ENCODE data around the gene HOXB9.

The HOXB9 gene

DNA sequence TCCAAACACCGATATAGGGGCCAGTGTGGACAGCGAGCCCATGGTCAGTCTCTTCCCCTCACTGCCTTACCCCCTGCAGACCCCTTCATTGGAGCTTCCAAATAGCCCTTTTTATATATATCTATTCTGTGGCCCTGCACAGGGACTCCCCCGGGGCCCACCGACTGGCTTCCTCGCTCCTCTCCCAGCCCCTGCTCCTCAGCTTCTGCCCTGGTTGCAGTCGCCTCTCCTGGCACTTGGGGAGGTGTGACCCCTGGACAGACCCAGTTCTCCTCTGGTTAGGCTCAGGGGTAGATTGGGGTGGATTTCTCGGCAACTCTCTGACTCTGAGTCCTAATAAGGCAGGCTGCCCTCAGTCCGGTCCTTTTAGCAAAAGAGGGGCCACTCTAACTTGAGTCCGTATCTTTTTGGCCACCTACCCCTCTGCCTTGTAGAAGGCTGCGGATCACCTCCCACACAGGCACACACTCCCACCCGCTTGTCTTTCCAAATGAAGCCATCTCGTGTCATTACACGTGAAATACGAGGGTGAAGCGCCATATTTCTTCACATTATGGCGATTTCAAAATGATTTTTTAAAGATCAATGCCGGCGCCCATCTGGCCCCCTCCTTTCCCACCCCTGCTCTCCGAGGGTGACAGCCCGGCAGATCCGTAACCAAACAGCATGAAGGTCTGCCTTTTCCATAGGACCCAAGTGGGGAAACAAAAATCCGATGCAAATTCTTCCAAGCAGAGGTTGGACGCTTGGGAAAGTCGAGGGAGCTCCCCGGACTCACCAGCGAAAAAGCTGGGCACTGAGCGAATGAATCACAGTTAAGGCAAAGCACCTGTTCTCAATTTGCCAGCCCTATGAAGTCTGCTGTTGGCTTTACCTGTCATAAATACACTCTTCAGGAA is 1.7 kb upstream of the HOXB9 start:
- no peaks in the 10 kb centered on the region for H3K36me3 ChIP-seq (ENCODE audit: insufficient read depth, low read length)
- H3K4me3 ChIP-seq (ENCODE audit: low read length): no peak overlapping the region
- no peaks in the 10 kb centered on the region for H3K9me3 ChIP-seq (replicated peaks; ENCODE audit: low read length)
- peaks cover 99% of the 10 kb centered on the region for H3K27me3 ChIP-seq (ENCODE audit: control insufficient read depth, insufficient read depth, low read length)
- peaks cover 16% of the 10 kb centered on the region for H3K4me1 ChIP-seq (ENCODE audit: control insufficient read depth, insufficient read depth, low read length)
- no peak overlapping the region for H3K9ac ChIP-seq (ENCODE audit: low read depth, low read length)
- no peak overlapping the region for H3K4me2 ChIP-seq (ENCODE audit: low read length)

- no peak overlapping the region for H3K4me3 ChIP-seq (ENCODE audit: low read length)
- peaks cover 99% of the 10 kb centered on the region for H3K27me3 ChIP-seq (ENCODE audit: control insufficient read depth, insufficient read depth, low read length)
- no peaks in the 10 kb centered on the region for H3K36me3 ChIP-seq (ENCODE audit: insufficient read depth, low read length)
- H3K9me3 ChIP-seq (replicated peaks; ENCODE audit: low read length): no peaks in the 10 kb centered on the region
- H3K9ac ChIP-seq (ENCODE audit: low read depth, low read length): no peak overlapping the region
- no peak overlapping the region for H3K4me2 ChIP-seq (ENCODE audit: low read length)
- H3K4me1 ChIP-seq (ENCODE audit: control insufficient read depth, insufficient read depth, low read length): peaks cover 16% of the 10 kb centered on the region
Observed at GRCh38 chr17:48627118-48627597, 1.0 kb upstream of the HOXB9 start.

GRCh38 chr17:48625495-48626244 is 488 bp downstream of the HOXB9 start:
- peak overlapping the region; percentile 86 for H3K4me2 ChIP-seq (ENCODE audit: low read length)
- H3K27me3 ChIP-seq (ENCODE audit: control insufficient read depth, insufficient read depth, low read length): peaks cover 98% of the 10 kb centered on the region
- H3K4me3 ChIP-seq (ENCODE audit: low read length): peak overlapping the region; percentile 67
- H3K9me3 ChIP-seq (replicated peaks; ENCODE audit: low read length): no peaks in the 10 kb centered on the region
- no peaks in the 10 kb centered on the region for H3K36me3 ChIP-seq (ENCODE audit: insufficient read depth, low read length)
- H3K4me1 ChIP-seq (ENCODE audit: control insufficient read depth, insufficient read depth, low read length): peaks cover 16% of the 10 kb centered on the region
- H3K9ac ChIP-seq (ENCODE audit: low read depth, low read length): peak overlapping the region; percentile 6

- Histone ChIP-seq H3K9ac (ENCODE audit: low read depth, low read length) (no peak overlapping the region), H3K4me2 (ENCODE audit: low read length) (peak overlapping the region; percentile 86), H3K36me3 (ENCODE audit: insufficient read depth, low read length) (no peaks in the 10 kb centered on the region), H3K4me1 (ENCODE audit: control insufficient read depth, insufficient read depth, low read length) (peaks cover 16% of the 10 kb centered on the region), H3K27me3 (ENCODE audit: control insufficient read depth, insufficient read depth, low read length) (peaks cover 98% of the 10 kb centered on the region), H3K4me3 (ENCODE audit: low read length) (peak overlapping the region; percentile 67), H3K9me3 (replicated peaks; ENCODE audit: low read length) (no peaks in the 10 kb centered on the region)
Observed at GRCh38 chr17:48624544-48625494, 1.3 kb downstream of the HOXB9 start.

- no peaks in the 10 kb centered on the region for H3K36me3 ChIP-seq (ENCODE audit: insufficient read depth, low read length)
- H3K9ac ChIP-seq (ENCODE audit: low read depth, low read length): no peak overlapping the region
- peaks cover 98% of the 10 kb centered on the region for H3K27me3 ChIP-seq (ENCODE audit: control insufficient read depth, insufficient read depth, low read length)
- H3K4me3 ChIP-seq (ENCODE audit: low read length): no peak overlapping the region
- no peak overlapping the region for H3K4me2 ChIP-seq (ENCODE audit: low read length)
- peaks cover 17% of the 10 kb centered on the region for H3K4me1 ChIP-seq (ENCODE audit: control insufficient read depth, insufficient read depth, low read length)
- H3K9me3 ChIP-seq (replicated peaks; ENCODE audit: low read length): no peaks in the 10 kb centered on the region
Observed at GRCh38 chr17:48624118-48624517, 2.0 kb downstream of the HOXB9 start.

- Histone ChIP-seq H3K4me1 (ENCODE audit: control insufficient read depth, insufficient read depth, low read length) (peaks cover 21% of the 10 kb centered on the region), H3K36me3 (ENCODE audit: insufficient read depth, low read length) (no peaks in the 10 kb centered on the region), H3K4me3 (ENCODE audit: low read length) (no peak overlapping the region), H3K9ac (ENCODE audit: low read depth, low read length) (no peak overlapping the region), H3K9me3 (replicated peaks; ENCODE audit: low read length) (no peaks in the 10 kb centered on the region), H3K4me2 (ENCODE audit: low read length) (no peak overlapping the region), H3K27me3 (ENCODE audit: control insufficient read depth, insufficient read depth, low read length) (peaks cover 98% of the 10 kb centered on the region)
Observed at GRCh38 chr17:48623583-48623982, 2.6 kb downstream of the HOXB9 start.

DNA sequence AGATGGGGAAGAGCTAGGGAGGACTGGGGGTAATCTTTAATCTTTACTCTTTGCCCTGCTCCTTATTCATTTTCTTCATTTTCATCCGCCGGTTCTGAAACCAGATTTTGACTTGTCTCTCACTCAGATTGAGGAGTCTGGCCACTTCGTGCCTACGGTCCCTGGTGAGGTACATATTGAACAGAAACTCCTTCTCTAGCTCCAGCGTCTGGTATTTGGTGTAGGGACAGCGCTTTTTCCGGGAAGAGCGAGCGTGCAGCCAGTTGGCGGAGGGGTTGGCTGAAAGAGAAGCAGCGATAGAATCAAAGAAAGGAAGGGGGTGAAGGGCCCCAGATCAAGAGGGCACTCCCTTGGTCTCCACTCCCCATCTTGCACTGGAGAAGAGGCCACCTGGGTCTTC is 3.3 kb downstream of the HOXB9 start:
- H3K4me1 ChIP-seq (ENCODE audit: control insufficient read depth, insufficient read depth, low read length): peaks cover 21% of the 10 kb centered on the region
- H3K27me3 ChIP-seq (ENCODE audit: control insufficient read depth, insufficient read depth, low read length): peaks cover 97% of the 10 kb centered on the region
- H3K4me3 ChIP-seq (ENCODE audit: low read length): no peak overlapping the region
- no peaks in the 10 kb centered on the region for H3K9me3 ChIP-seq (replicated peaks; ENCODE audit: low read length)
- H3K4me2 ChIP-seq (ENCODE audit: low read length): no peak overlapping the region
- H3K9ac ChIP-seq (ENCODE audit: low read depth, low read length): no peak overlapping the region
- no peaks in the 10 kb centered on the region for H3K36me3 ChIP-seq (ENCODE audit: insufficient read depth, low read length)

DNA sequence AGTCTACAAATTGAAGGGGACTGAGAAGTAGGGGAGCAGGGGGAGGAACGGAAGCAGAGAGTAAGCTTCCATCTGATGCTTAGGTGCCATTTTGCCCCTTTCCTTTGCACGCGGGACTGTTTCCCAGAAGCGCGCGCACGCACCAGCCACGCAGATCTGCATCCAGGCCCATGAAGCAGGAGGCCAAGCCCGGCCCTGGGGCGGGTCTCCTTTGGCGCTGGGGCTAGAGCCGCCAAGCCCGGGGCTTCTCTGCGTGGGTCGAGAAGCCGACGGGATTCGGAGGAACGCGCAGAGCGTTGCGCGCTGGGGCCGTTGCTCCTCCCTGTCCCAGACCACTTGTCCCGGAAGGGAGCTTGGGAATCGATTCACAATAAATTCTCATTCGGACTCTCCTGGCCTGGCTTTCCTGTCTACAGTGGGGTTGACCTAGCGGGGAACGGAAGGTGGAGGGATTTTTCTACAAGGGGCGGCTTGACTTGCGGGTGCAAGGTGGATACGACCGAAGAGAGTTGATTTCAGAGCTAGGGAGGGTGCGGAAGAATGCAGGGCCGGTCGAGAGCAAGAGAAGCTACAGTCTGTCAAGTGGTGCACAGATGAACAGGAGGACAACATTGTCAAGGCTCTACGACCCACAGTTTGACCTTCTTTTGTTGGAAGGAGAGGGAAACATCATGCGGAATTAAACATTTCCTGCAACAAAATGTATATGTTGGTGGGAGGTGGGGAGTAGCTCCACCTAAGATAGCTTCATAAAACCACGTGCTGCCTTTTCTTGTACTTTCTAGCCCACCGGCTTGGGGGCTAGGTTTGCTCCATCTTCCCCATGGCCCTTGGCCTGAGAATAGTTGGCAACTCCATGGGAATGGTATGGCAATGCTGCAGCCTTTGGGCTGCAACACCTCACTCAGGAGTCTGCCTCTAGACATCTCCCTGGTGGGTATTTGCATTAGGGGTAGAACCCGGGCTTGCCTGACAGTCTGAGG is 4.5 kb downstream of the HOXB9 start:
- Histone ChIP-seq H3K4me1 (ENCODE audit: control insufficient read depth, insufficient read depth, low read length) (peaks cover 24% of the 10 kb centered on the region), H3K9ac (ENCODE audit: low read depth, low read length) (no peak overlapping the region), H3K4me3 (ENCODE audit: low read length) (no peak overlapping the region)

DNA sequence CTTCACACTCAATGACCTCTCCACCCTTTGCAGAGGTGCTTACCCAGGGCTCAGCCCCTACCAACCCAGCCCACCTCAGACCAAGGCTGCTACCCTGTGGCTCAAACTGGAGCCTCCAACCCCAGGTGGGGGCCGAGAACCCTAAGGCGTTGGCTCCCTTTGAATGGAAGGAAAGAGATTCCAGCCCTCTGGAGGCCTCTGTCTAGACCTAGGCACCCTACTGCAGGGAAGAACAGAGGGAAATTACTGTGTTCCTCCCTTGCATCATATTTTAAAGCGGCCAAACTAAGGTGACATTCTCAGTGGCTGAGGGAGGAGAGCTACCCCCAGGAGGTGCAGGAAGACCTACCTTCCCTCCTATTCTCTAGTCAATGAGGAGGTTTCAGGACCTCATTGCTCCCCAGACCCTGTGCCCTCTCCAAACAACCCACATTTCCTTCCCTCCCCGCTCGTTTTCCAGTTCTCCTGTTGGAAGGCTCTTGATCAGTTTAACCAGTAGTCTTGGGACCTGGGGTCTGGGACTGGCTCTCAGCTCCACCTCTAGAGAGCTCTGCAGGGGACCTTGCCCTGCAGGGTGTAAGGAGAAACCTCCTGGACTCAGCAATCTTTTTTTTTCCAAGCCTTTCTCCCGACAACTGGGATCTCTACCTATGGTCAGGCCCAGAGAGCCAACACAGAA is 5.6 kb downstream of the HOXB9 start:
- H3K4me3 ChIP-seq (ENCODE audit: low read length): no peak overlapping the region
- H3K4me2 ChIP-seq (ENCODE audit: low read length): no peak overlapping the region
- H3K9ac ChIP-seq (ENCODE audit: low read depth, low read length): no peak overlapping the region
- no peaks in the 10 kb centered on the region for H3K9me3 ChIP-seq (replicated peaks; ENCODE audit: low read length)
- peaks cover 16% of the 10 kb centered on the region for H3K4me1 ChIP-seq (ENCODE audit: control insufficient read depth, insufficient read depth, low read length)
- H3K36me3 ChIP-seq (ENCODE audit: insufficient read depth, low read length): no peaks in the 10 kb centered on the region
- H3K27me3 ChIP-seq (ENCODE audit: control insufficient read depth, insufficient read depth, low read length): peaks cover 98% of the 10 kb centered on the region

More for the DNA sequence above, 4.5 kb downstream of the HOXB9 start:
- no peak overlapping the region for H3K4me2 ChIP-seq (ENCODE audit: low read length)
- H3K36me3 ChIP-seq (ENCODE audit: insufficient read depth, low read length): no peaks in the 10 kb centered on the region
- no peaks in the 10 kb centered on the region for H3K9me3 ChIP-seq (replicated peaks; ENCODE audit: low read length)
- H3K27me3 ChIP-seq (ENCODE audit: control insufficient read depth, insufficient read depth, low read length): peaks cover 97% of the 10 kb centered on the region

Data from skeletal muscle satellite cell (primary cell).